ENCODE data around the gene CTDSPL. TPM values are rescaled to one million over a fixed set of nuclear protein-coding genes. Genes with fewer than 3 reads are reported as not detected.

CTDSPL gene
- total RNA-seq, 1 experiment from 2014 or later = 81.9 TPM

- Mint-ChIP-seq H3K9me3 (ENCODE audit: low read depth, unreplicated experiment) (no peaks in the 10 kb centered on the region), H3K27ac (ENCODE audit: unreplicated experiment) (no peak overlapping the region), H3K27me3 (ENCODE audit: unreplicated experiment) (no peaks in the 10 kb centered on the region), H3K4me3 (ENCODE audit: low read depth, unreplicated experiment) (no peak overlapping the region), H3K4me1 (ENCODE audit: low read depth, unreplicated experiment) (peaks cover 85% of the 10 kb centered on the region), H3K36me3 (ENCODE audit: insufficient read depth, unreplicated experiment) (peaks cover under 1% of the 10 kb centered on the region)
- CTCF ChIA-PET = interaction anchor here (0.9 kb wide), 1 partner anchor 23 kb away, joined by 3 read pairs; no protein-coding TSS in a partner anchor
- TF ChIP-seq, protein P1, sequence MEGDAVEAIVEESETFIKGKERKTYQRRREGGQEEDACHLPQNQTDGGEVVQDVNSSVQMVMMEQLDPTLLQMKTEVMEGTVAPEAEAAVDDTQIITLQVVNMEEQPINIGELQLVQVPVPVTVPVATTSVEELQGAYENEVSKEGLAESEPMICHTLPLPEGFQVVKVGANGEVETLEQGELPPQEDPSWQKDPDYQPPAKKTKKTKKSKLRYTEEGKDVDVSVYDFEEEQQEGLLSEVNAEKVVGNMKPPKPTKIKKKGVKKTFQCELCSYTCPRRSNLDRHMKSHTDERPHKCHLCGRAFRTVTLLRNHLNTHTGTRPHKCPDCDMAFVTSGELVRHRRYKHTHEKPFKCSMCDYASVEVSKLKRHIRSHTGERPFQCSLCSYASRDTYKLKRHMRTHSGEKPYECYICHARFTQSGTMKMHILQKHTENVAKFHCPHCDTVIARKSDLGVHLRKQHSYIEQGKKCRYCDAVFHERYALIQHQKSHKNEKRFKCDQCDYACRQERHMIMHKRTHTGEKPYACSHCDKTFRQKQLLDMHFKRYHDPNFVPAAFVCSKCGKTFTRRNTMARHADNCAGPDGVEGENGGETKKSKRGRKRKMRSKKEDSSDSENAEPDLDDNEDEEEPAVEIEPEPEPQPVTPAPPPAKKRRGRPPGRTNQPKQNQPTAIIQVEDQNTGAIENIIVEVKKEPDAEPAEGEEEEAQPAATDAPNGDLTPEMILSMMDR (IDR thresholded peaks at IDR 0.05; ENCODE audit: unreplicated experiment) = no peak
- no peak for DNase-seq
- no TSS peak for BruUV-seq (replicated peaks)
- intact Hi-C loops (cut with micrococcal nuclease; ENCODE audit: unreplicated experiment) = no loop called here
Observed at GRCh38 chr3:37941608-37942508, 80.2 kb downstream of the CTDSPL start.

GRCh38 chr3:37942646-37943045, 81.0 kb downstream of the CTDSPL start:
- peaks cover 9% of the 10 kb centered on the region for H3K36me3 Mint-ChIP-seq (ENCODE audit: insufficient read depth, unreplicated experiment)
- H3K9me3 Mint-ChIP-seq (ENCODE audit: low read depth, unreplicated experiment) = no peaks in the 10 kb centered on the region
- BruUV-seq (replicated peaks) = no TSS peak
- intact Hi-C loops (cut with micrococcal nuclease; ENCODE audit: unreplicated experiment) = no loop called here
- H3K27ac Mint-ChIP-seq (ENCODE audit: unreplicated experiment) = peak overlapping the region; percentile 16
- TF ChIP-seq, protein P1 (IDR thresholded peaks at IDR 0.05; ENCODE audit: unreplicated experiment) = no peak
- CTCF ChIA-PET = no interaction called here
- no peak for DNase-seq
- H3K4me3 Mint-ChIP-seq (ENCODE audit: low read depth, unreplicated experiment) = no peak overlapping the region
- peaks cover 85% of the 10 kb centered on the region for H3K4me1 Mint-ChIP-seq (ENCODE audit: low read depth, unreplicated experiment)
- H3K27me3 Mint-ChIP-seq (ENCODE audit: unreplicated experiment) = no peaks in the 10 kb centered on the region

GRCh38 chr3:37943126-37943525, 81.4 kb downstream of the CTDSPL start:
- peak overlapping the region; percentile 16 for H3K27ac Mint-ChIP-seq (ENCODE audit: unreplicated experiment)
- TF ChIP-seq, protein P1 (IDR thresholded peaks at IDR 0.05; ENCODE audit: unreplicated experiment) = no peak
- H3K27me3 Mint-ChIP-seq (ENCODE audit: unreplicated experiment) = no peaks in the 10 kb centered on the region
- H3K4me3 Mint-ChIP-seq (ENCODE audit: low read depth, unreplicated experiment) = no peak overlapping the region
- CTCF ChIA-PET = no interaction called here
- H3K4me1 Mint-ChIP-seq (ENCODE audit: low read depth, unreplicated experiment) = peaks cover 80% of the 10 kb centered on the region
- no peak for DNase-seq
- H3K9me3 Mint-ChIP-seq (ENCODE audit: low read depth, unreplicated experiment) = no peaks in the 10 kb centered on the region
- BruUV-seq (replicated peaks) = no TSS peak
- intact Hi-C loops (cut with micrococcal nuclease; ENCODE audit: unreplicated experiment) = no loop called here
- H3K36me3 Mint-ChIP-seq (ENCODE audit: insufficient read depth, unreplicated experiment) = peaks cover 11% of the 10 kb centered on the region

DNA sequence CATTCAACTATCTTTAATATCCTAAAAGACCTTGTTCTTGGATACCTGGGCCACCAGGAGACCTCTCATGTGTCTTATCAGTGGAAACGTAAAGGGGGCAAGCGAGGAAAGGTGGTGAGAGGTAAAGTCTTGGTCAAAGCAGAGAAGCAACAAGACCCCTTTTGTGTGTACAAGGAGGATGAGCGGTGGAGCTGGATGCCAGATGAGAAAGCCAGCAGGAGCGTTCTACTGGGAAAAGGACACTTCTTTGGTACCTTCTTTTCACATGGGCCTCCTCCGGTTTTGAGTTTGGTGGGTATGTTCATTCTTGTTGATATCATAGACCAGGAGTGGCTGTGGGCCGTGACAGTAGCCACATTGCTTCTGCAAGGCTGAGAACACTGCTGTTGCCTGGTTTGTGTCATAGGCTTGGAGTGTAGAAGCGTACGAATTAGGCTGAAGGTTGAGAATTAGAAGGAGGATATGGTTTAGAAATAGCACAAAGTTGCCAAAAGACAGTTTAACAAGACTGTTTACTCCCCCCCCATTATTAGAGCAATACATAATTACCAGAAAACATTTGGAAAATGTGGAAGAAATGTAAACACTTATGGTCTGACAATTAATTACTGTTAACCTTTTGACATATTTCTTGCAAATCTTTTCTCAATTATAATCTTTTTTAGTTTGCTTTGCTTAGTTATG, 82.1 kb downstream of the CTDSPL start:
- Mint-ChIP-seq H3K9me3 (ENCODE audit: low read depth, unreplicated experiment) (no peaks in the 10 kb centered on the region), H3K36me3 (ENCODE audit: insufficient read depth, unreplicated experiment) (peaks cover 11% of the 10 kb centered on the region), H3K27me3 (ENCODE audit: unreplicated experiment) (no peaks in the 10 kb centered on the region), H3K4me1 (ENCODE audit: low read depth, unreplicated experiment) (peaks cover 75% of the 10 kb centered on the region), H3K4me3 (ENCODE audit: low read depth, unreplicated experiment) (no peak overlapping the region), H3K27ac (ENCODE audit: unreplicated experiment) (peak overlapping the region; percentile 16)
- CTCF ChIA-PET = interaction anchor here (0.7 to 1.3 kb wide), 3 partner anchors 8 to 88 kb away, joined by 3 to 7 read pairs (median 5); no protein-coding TSS in a partner anchor
- intact Hi-C loops (cut with micrococcal nuclease; ENCODE audit: unreplicated experiment) = loop anchor here (2.0 kb wide), 1 partner anchor 35 kb away; no protein-coding TSS in a partner anchor
- TF ChIP-seq, protein P1 (IDR thresholded peaks at IDR 0.05; ENCODE audit: unreplicated experiment) = no peak
- DNase-seq = no peak
- BruUV-seq (replicated peaks) = no TSS peak
